ENCODE measurements around the gene PHLDB3. TPM values are rescaled to one million over a fixed set of nuclear protein-coding genes. Genes with fewer than 3 reads are reported as not detected.

Gene PHLDB3
- 5.9 and 14.7 TPM in 2 replicates for total RNA-seq

GRCh38 chr19:43504426-43505185 is at the start of gene PHLDB3:
Gene PHLDB3 (minus strand): TSS chr19:43504746. CDS start chr19:43504118, 628 bp downstream.

GRCh38 chr19:43532962-43533545 is 28.5 kb upstream of the PHLDB3 start, which contains the start of gene ZNF575:
Gene ZNF575 (plus strand): TSS chr19:43533188. CDS start chr19:43534423, 1,235 bp downstream.

GRCh38 chr19:43526884-43527859 is 22.6 kb upstream of the PHLDB3 start, which contains the start of gene ETHE1:
Gene ETHE1 (minus strand): TSS chr19:43527201. CDS start chr19:43527177, 24 bp downstream.

GRCh38 chr19:43465468-43466120 is 39.0 kb downstream of the PHLDB3 start, which contains the start of gene LYPD3:
Gene LYPD3 (minus strand): TSS chr19:43465608. CDS start chr19:43465571, 37 bp downstream.

Other genes with a start within 250 kb of the PHLDB3 start
- not detected in 2 replicates for gene PSG9, start 235.2 kb downstream of the PHLDB3 start, total RNA-seq
- not detected in 2 replicates for gene CD177, start 151.1 kb downstream of the PHLDB3 start, total RNA-seq
- gene TEX101, start 89.9 kb downstream of the PHLDB3 start, total RNA-seq, result not detected in 2 replicates
- 0.44 and 0.75 TPM in 2 replicates for gene LYPD3, start 39.1 kb downstream of the PHLDB3 start, total RNA-seq
- 30.5 and 39.4 TPM in 2 replicates for gene ETHE1, start 22.5 kb upstream of the PHLDB3 start, total RNA-seq
- 0.15 and 0.25 TPM in 2 replicates for gene ZNF575, start 28.4 kb upstream of the PHLDB3 start, total RNA-seq
- gene XRCC1, start 70.8 kb upstream of the PHLDB3 start, total RNA-seq, result 17.7 and 23.3 TPM in 2 replicates
- gene PINLYP, start 71.1 kb upstream of the PHLDB3 start, total RNA-seq, result 1.4 and 1.9 TPM in 2 replicates
- 10.7 and 36.8 TPM in 2 replicates for gene IRGQ, start 91.4 kb upstream of the PHLDB3 start, total RNA-seq
- gene ZNF576, start 91.8 kb upstream of the PHLDB3 start, total RNA-seq, result 7.0 and 12.8 TPM in 2 replicates
- gene SRRM5, start 107.3 kb upstream of the PHLDB3 start, total RNA-seq, result 0.06 TPM in 1 of 2 replicates, not detected in the other
- gene ZNF428, start 114.9 kb upstream of the PHLDB3 start, total RNA-seq, result 38.2 and 38.6 TPM in 2 replicates
- 0.81 and 1.2 TPM in 2 replicates for gene CADM4, start 135.1 kb upstream of the PHLDB3 start, total RNA-seq
- 36.4 and 50.4 TPM in 2 replicates for gene PLAUR, start 165.4 kb upstream of the PHLDB3 start, total RNA-seq
- not detected in 2 replicates for gene IRGC, start 211.3 kb upstream of the PHLDB3 start, total RNA-seq